CD4-positive, alpha-beta T cell (primary cell): ENCODE results near the gene TEX29. TPM values are rescaled to one million over a fixed set of nuclear protein-coding genes. Genes with fewer than 3 reads are reported as not detected.

Experiments used
- ATAC-seq: fragments of 200-7000 bp; cut with Tn5 transposase; one replicate; pipeline ENCODE4 v1.10.0; 2022; ENCODE audit warnings: mild to moderate bottlenecking; ENCODE audit not compliant: poor library complexity
- CTCF ChIA-PET: fragments of 350-600 bp; sonication (Branson Sonifier 250); formaldehyde crosslinking; loops from one replicate; lab custom pipeline; 2021; ENCODE audit warnings: antibody characterized with exemption, inconsistent platforms; lab: Charles Lee
- POLR2A ChIA-PET: fragments of 350-600 bp; sonication (Branson Sonifier 250); formaldehyde crosslinking; loops from one replicate; lab custom pipeline; 2021; ENCODE audit warnings: antibody characterized with exemption, inconsistent platforms; lab: Charles Lee
- DNase-seq, 14 experiments: peaks; one replicate each; pipeline ENCODE4 v3.0.0-alpha.2; 2013 to 2020; ENCODE audit warnings: mixed read lengths in 2 of 14
- H3K27ac ChIP-seq, 2 donors: one replicate each; pipeline versions ENCODE4 v1.5.1 to v1.7.0; 2013; ENCODE audit warnings: low read length in 2 of 2, low read depth in 1 of 2, mild to moderate bottlenecking in 1 of 2
- H3K27me3 ChIP-seq, 2 experiments: 1 replicate in 1 of 2; 2 replicates in 1 of 2; pipeline versions ENCODE4 v1.6.1 to v1.7.0; 2013; ENCODE audit warnings: low read length in 2 of 2, control low read depth in 1 of 2, mild to moderate bottlenecking in 1 of 2, moderate library complexity in 1 of 2; ENCODE audit not compliant: insufficient read depth in 2 of 2, control insufficient read depth in 1 of 2
- H3K36me3 ChIP-seq: one replicate; pipeline ENCODE4 v1.6.1; 2013; ENCODE audit warnings: low read length, control low read depth; ENCODE audit not compliant: insufficient read depth
- H3K4me1 ChIP-seq: one replicate; pipeline ENCODE4 v1.6.1; 2013; ENCODE audit warnings: low read length, control low read depth; ENCODE audit not compliant: insufficient read depth
- H3K4me3 ChIP-seq: one replicate; pipeline ENCODE4 v1.5.1; 2013; ENCODE audit warnings: mild to moderate bottlenecking, low read length, moderate library complexity
- H3K9me3 ChIP-seq, 2 experiments: 1 replicate in 1 of 2; 2 replicates in 1 of 2; pipeline versions ENCODE4 v1.6.1 to v1.7.0; 2013; ENCODE audit warnings: low read length in 2 of 2, mild to moderate bottlenecking in 2 of 2, control low read depth in 1 of 2, moderate library complexity in 1 of 2; ENCODE audit not compliant: control insufficient read depth in 1 of 2, insufficient read depth in 1 of 2
- H3K27ac Mint-ChIP-seq: one replicate; pipeline ENCODE4 v1.8.0; 2020; ENCODE audit warnings: mixed read lengths
- H3K27me3 Mint-ChIP-seq: one replicate; pipeline ENCODE4 v1.8.0; 2021; ENCODE audit warnings: mixed read lengths
- H3K36me3 Mint-ChIP-seq: one replicate; pipeline ENCODE4 v1.8.0; 2021; ENCODE audit warnings: low read depth, mixed read lengths
- H3K4me1 Mint-ChIP-seq: one replicate; pipeline ENCODE4 v1.8.0; 2021; ENCODE audit warnings: low read depth, mixed read lengths
- H3K4me3 Mint-ChIP-seq: one replicate; pipeline ENCODE4 v1.8.0; 2020; ENCODE audit warnings: mild to moderate bottlenecking, mixed read lengths
- H3K9me3 Mint-ChIP-seq: one replicate; pipeline ENCODE4 v1.8.0; 2020; ENCODE audit warnings: mixed read lengths
- intact Hi-C, 2 experiments: fragments of 100-400 bp; cut with DNase I in 1 of 2; cut with micrococcal nuclease in 1 of 2; formaldehyde crosslinking; loops; one replicate each; pipeline versions ENCODE4 v1.15.1 to v1.9.0; 2023 to 2025; cut with DNase I, micrococcal nuclease
- total RNA-seq, 174 experiments: library from RNA in 2 of 174; stranded (reverse) in 2 of 174; gene quantifications; one replicate each; pipeline ENCODE4 v1.2.3 and lab custom pipeline; 2021 to 2026
- TF ChIP-seq, protein P1 (sequence below): fragments of 200-600 bp; IDR thresholded peaks from one replicate; pipeline ENCODE4 v1.8.0; 2022; ENCODE audit warnings: antibody characterized with exemption, mild to moderate bottlenecking

The TEX29 gene
- total RNA-seq, 2 experiments from 2014 or later = 0.52 to 1.0 TPM

DNA sequence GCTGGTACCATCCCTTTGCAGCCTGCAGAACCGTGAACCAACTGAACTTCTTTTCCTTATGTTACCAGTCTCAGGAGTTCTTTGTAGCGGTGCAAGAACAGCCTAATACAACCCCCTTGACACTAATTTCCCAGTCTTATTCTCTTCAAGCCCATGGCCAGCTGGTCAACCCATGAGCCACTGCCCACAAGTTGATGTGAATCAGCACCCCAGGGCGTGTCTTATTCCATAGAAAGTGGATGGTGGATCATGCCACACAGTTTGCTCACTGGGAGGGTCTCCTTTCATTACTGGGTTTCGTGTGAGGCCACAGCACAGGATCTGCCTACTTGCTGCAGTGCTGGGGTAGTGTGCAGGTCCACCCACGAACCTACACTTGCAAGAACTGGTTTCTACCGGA, 27.0 kb downstream of the TEX29 start:
- ChIA-PET POLR2A (no interaction called here), CTCF (no interaction called here)
- intact Hi-C loops = no loop called here
- no peaks in the 10 kb centered on the region for H3K4me1 Mint-ChIP-seq
- TF ChIP-seq, protein P1, sequence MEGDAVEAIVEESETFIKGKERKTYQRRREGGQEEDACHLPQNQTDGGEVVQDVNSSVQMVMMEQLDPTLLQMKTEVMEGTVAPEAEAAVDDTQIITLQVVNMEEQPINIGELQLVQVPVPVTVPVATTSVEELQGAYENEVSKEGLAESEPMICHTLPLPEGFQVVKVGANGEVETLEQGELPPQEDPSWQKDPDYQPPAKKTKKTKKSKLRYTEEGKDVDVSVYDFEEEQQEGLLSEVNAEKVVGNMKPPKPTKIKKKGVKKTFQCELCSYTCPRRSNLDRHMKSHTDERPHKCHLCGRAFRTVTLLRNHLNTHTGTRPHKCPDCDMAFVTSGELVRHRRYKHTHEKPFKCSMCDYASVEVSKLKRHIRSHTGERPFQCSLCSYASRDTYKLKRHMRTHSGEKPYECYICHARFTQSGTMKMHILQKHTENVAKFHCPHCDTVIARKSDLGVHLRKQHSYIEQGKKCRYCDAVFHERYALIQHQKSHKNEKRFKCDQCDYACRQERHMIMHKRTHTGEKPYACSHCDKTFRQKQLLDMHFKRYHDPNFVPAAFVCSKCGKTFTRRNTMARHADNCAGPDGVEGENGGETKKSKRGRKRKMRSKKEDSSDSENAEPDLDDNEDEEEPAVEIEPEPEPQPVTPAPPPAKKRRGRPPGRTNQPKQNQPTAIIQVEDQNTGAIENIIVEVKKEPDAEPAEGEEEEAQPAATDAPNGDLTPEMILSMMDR = no peak
- Histone ChIP-seq H3K27me3 (no peaks in the 10 kb centered on the region), H3K27ac (no peak overlapping the region), H3K4me3 (no peak overlapping the region), H3K4me1 (no peaks in the 10 kb centered on the region), H3K36me3 (no peaks in the 10 kb centered on the region), H3K9me3 (no peaks in the 10 kb centered on the region)
- peaks cover 6% of the 10 kb centered on the region for H3K9me3 Mint-ChIP-seq
- H3K36me3 Mint-ChIP-seq = no peaks in the 10 kb centered on the region
- no peak for DNase-seq
- no peak overlapping the region for H3K4me3 Mint-ChIP-seq
- H3K27me3 Mint-ChIP-seq = no peaks in the 10 kb centered on the region
- no peak for ATAC-seq
- H3K27ac Mint-ChIP-seq = no peak overlapping the region

DNA sequence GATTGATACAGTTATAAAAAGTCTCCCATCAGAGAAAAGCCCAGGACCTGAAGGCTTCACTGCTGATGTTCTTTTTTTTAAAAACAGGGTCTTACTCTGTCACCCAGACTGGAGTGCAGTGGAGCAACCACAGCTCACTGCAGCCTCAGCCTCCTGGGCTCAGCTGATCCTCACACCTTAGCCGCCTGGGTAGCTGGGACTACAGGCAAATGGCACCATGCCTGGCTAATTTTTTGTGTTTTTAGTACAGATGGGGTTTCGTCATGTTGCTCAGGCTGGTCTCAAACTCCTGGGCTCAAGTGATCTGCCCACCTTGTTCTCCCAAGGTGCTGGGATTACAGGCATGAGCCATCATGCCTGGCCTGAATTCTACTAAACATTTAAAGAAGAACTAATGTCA, 33.1 kb downstream of the TEX29 start:
- Histone ChIP-seq H3K4me1 (no peaks in the 10 kb centered on the region), H3K9me3 (no peaks in the 10 kb centered on the region), H3K27ac (no peak overlapping the region), H3K27me3 (no peaks in the 10 kb centered on the region), H3K36me3 (no peaks in the 10 kb centered on the region), H3K4me3 (no peak overlapping the region)
- CTCF ChIA-PET = no interaction called here
- DNase-seq (no peak), ATAC-seq (no peak)
- POLR2A ChIA-PET = no interaction called here
- TF ChIP-seq, protein P1 = no peak
- H3K9me3 Mint-ChIP-seq = peaks cover 6% of the 10 kb centered on the region
- no peak overlapping the region for H3K4me3 Mint-ChIP-seq
- no peaks in the 10 kb centered on the region for H3K27me3 Mint-ChIP-seq
- intact Hi-C loops = no loop called here
- H3K27ac Mint-ChIP-seq = no peak overlapping the region
- peaks cover 10% of the 10 kb centered on the region for H3K4me1 Mint-ChIP-seq
- no peaks in the 10 kb centered on the region for H3K36me3 Mint-ChIP-seq

DNA sequence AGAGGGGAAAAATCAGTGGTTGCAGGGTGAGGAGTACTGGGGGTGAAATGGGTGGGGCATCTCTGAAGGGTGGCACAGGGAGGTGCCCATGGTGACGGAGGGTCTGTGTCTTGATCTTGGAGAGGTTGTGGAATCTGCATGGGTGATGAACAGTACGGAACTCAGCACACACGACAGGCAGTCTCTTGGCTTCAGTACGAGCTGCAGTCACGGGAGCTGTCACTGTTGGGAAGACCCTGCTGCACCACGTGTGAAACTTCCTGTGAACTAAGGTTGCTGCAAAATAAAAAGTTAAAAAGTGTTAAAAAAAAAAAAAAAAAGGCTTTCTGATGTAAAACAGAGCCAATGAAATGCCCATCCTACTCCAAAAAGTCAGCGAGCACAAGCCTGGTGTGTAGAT, 34.3 kb downstream of the TEX29 start:
- H3K36me3 ChIP-seq = no peaks in the 10 kb centered on the region
- H3K4me1 Mint-ChIP-seq = peaks cover 10% of the 10 kb centered on the region
- H3K4me3 ChIP-seq = no peak overlapping the region
- POLR2A ChIA-PET = interaction anchor here (0.7 kb wide), 1 partner anchor 45 kb away, joined by 3 read pairs; no protein-coding TSS in a partner anchor
- intact Hi-C loops = no loop called here
- CTCF ChIA-PET = no interaction called here
- no peaks in the 10 kb centered on the region for H3K4me1 ChIP-seq
- H3K9me3 ChIP-seq = no peaks in the 10 kb centered on the region
- no peaks in the 10 kb centered on the region for H3K27me3 Mint-ChIP-seq
- H3K27ac Mint-ChIP-seq = no peak overlapping the region
- H3K9me3 Mint-ChIP-seq = peaks cover 6% of the 10 kb centered on the region
- ATAC-seq (no peak), DNase-seq (no peak)
- no peaks in the 10 kb centered on the region for H3K27me3 ChIP-seq
- no peak overlapping the region for H3K4me3 Mint-ChIP-seq
- TF ChIP-seq, protein P1 = no peak
- no peaks in the 10 kb centered on the region for H3K36me3 Mint-ChIP-seq
- no peak overlapping the region for H3K27ac ChIP-seq
